MCF 10A (cell line): ENCODE measurements around the gene OR1E2. TPM values are rescaled to one million over a fixed set of nuclear protein-coding genes. Genes with fewer than 3 reads are reported as not detected.
"Not testable (repeated sequence)": the region's sequence is repeated elsewhere in the genome, so short reads cannot be mapped to it uniquely, and the experiment has no call there.

ENCODE experiments used
- BruUV-seq: library from RNA; stranded (reverse); fragments of 400-500 nt; replicated peaks from 2 replicates; lab custom pipeline; 2021; lab: Mats Ljungman, UMichigan
- CTCF ChIA-PET: fragments of 300-600 bp; sonication (Branson Sonifier 250); formaldehyde crosslinking; extraction: SDS; loops from one replicate; lab custom pipeline; 2021; ENCODE audit warnings: antibody characterized with exemption, inconsistent platforms; lab: Yijun Ruan, JAX
- POLR2A ChIA-PET: fragments of 300-600, 350-650 bp; sonication (Branson Sonifier 250); formaldehyde crosslinking; extraction: SDS; loops from one replicate; lab custom pipeline; 2020; ENCODE audit warnings: antibody characterized with exemption, inconsistent platforms; lab: Yijun Ruan, JAX
- DNase-seq: peaks from one replicate; pipeline ENCODE4 v3.0.0-alpha.2; 2018; ENCODE audit not compliant: unreplicated experiment
- H3K27ac Mint-ChIP-seq: one replicate; pipeline ENCODE4 v1.8.0; 2022; ENCODE audit warnings: mild to moderate bottlenecking, low read depth, mixed read lengths; ENCODE audit not compliant: unreplicated experiment
- H3K27me3 Mint-ChIP-seq: one replicate; pipeline ENCODE4 v1.8.0; 2022; ENCODE audit warnings: mixed read lengths; ENCODE audit not compliant: insufficient read depth, unreplicated experiment
- H3K36me3 Mint-ChIP-seq: one replicate; pipeline ENCODE4 v1.8.0; 2022; ENCODE audit warnings: mild to moderate bottlenecking, moderate library complexity, mixed read lengths; ENCODE audit not compliant: insufficient read depth, unreplicated experiment
- H3K4me1 Mint-ChIP-seq: one replicate; pipeline ENCODE4 v1.8.0; 2022; ENCODE audit warnings: mixed read lengths; ENCODE audit not compliant: insufficient read depth, unreplicated experiment
- H3K4me3 Mint-ChIP-seq: one replicate; pipeline ENCODE4 v1.8.0; 2022; ENCODE audit warnings: mild to moderate bottlenecking, moderate library complexity, mixed read lengths; ENCODE audit not compliant: unreplicated experiment
- H3K9me3 Mint-ChIP-seq: one replicate; pipeline ENCODE4 v1.8.0; 2022; ENCODE audit warnings: mixed read lengths; ENCODE audit not compliant: unreplicated experiment
- CTCF ChIP-seq: fragments of 200-600 bp; IDR thresholded peaks from one replicate; pipeline ENCODE4 v1.8.0; 2022; ENCODE audit warnings: antibody characterized with exemption, mild to moderate bottlenecking; ENCODE audit not compliant: unreplicated experiment
- intact Hi-C: fragments of 100-400 bp; cut with micrococcal nuclease; formaldehyde crosslinking; loops from 2 replicates; pipeline ENCODE4 v1.14.1; 2022
- total RNA-seq: library from RNA; stranded (reverse); gene quantifications from 2 replicates; pipeline ENCODE4 v1.2.3, GENCODE V29; 2022

OR1E2 gene
- total RNA-seq, 1 experiment from 2014 or later: not detected

DNA sequence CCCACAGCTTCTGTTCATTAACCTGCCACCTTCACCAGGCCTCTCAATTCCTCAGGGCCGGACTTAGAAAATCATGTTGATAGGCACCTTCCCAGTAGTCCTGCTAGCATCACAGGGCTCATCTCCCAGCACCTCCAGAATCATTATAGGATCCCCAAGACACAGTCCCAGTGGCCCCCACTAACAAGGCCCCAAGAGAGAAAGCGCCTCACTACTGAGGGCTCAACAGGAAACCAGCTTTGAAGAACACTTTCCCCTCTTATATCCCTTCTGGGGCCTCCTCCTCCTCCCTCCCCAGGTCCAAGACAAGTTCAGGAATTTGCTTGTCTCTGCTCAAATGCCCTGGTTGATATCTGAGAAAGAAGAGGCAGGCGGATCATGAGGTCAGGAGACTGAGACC, 22.6 kb downstream of the OR1E2 start, which contains the start of gene OR3A3:
OR3A3 (plus strand) TSS at position 301 of the 400 bp plus-strand sequence.
- no peak within 1 kb of the TSS for H3K27ac Mint-ChIP-seq
- no peak for DNase-seq
- ChIA-PET CTCF (interaction anchor here (0.8 kb wide), 1 partner anchor 208 kb away, joined by 3 read pairs; no protein-coding TSS in a partner anchor), POLR2A (no interaction called here)
- no peaks in the 10 kb centered on the region for H3K36me3 Mint-ChIP-seq
- peaks cover 14% of the 10 kb centered on the region for H3K27me3 Mint-ChIP-seq
- H3K9me3 Mint-ChIP-seq: peaks cover 25% of the 10 kb centered on the region
- H3K4me1 Mint-ChIP-seq: no peaks in the 10 kb centered on the region
- no peak for TF ChIP-seq CTCF
- BruUV-seq: no TSS peak
- intact Hi-C loops: no loop called here
- no peak within 1 kb of the TSS for H3K4me3 Mint-ChIP-seq

GRCh38 chr17:3403856-3404255, 29.8 kb downstream of the OR1E2 start:
- CTCF ChIA-PET, DNase-seq, H3K27ac Mint-ChIP-seq, H3K4me3 Mint-ChIP-seq, H3K4me1 Mint-ChIP-seq, BruUV-seq, H3K36me3 Mint-ChIP-seq, POLR2A ChIA-PET, intact Hi-C loops: not testable (repeated sequence)
- H3K9me3 Mint-ChIP-seq: peaks cover 19% of the 10 kb centered on the region
- peaks cover 29% of the 10 kb centered on the region for H3K27me3 Mint-ChIP-seq

DNA sequence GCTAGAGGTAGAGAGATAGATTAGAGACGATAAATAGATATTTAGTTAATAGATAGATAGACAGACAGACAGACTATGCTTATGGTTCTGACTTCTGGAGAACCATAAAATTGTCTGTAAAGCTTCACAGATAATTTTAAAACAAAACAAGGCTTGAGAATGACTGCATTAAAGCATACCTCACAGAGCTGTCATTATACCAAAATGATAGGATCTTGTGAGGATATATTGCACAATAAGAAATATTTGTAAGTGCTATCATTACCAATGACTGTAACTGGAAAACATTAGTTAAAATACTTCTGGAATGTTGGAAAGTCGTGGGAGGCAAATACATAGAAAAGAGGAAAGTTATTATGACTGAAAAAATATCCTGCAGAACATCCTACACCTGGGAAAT, 31.9 kb downstream of the OR1E2 start:
- intact Hi-C loops: no loop called here
- Mint-ChIP-seq H3K36me3 (no peaks in the 10 kb centered on the region), H3K9me3 (peaks cover 9% of the 10 kb centered on the region), H3K4me1 (no peaks in the 10 kb centered on the region), H3K4me3 (no peak overlapping the region), H3K27ac (no peak overlapping the region), H3K27me3 (peaks cover 29% of the 10 kb centered on the region)
- POLR2A ChIA-PET: no interaction called here
- no TSS peak for BruUV-seq
- DNase-seq: no peak
- no peak for TF ChIP-seq CTCF
- CTCF ChIA-PET: no interaction called here

GRCh38 chr17:3400055-3400454, 33.6 kb downstream of the OR1E2 start:
- no peak for TF ChIP-seq CTCF

GRCh38 chr17:3398310-3398709, 35.3 kb downstream of the OR1E2 start, which contains the start of gene OR1E1:
Gene OR1E1, minus strand, starts transcription at chr17:3398410. Its CDS starts 0 bp downstream, at chr17:3398410.
- BruUV-seq: no TSS peak
- Mint-ChIP-seq H3K27ac (no peak within 1 kb of the TSS), H3K4me3 (no peak within 1 kb of the TSS), H3K27me3 (peaks cover 39% of the 10 kb centered on the region), H3K36me3 (no peaks in the 10 kb centered on the region), H3K9me3 (peaks cover 6% of the 10 kb centered on the region), H3K4me1 (no peaks in the 10 kb centered on the region)
- intact Hi-C loops: no loop called here
- POLR2A ChIA-PET: no interaction called here
- TF ChIP-seq CTCF: no peak
- no peak for DNase-seq
- CTCF ChIA-PET: no interaction called here

More at GRCh38 chr17:3400055-3400454, 33.6 kb downstream of the OR1E2 start:
- CTCF ChIA-PET: interaction anchor here (0.5 kb wide), 1 partner anchor 203 kb away, joined by 3 read pairs; no protein-coding TSS in a partner anchor
- DNase-seq: peak; percentile 5
- Mint-ChIP-seq H3K36me3 (no peaks in the 10 kb centered on the region), H3K4me3 (no peak overlapping the region), H3K4me1 (no peaks in the 10 kb centered on the region), H3K27me3 (peaks cover 29% of the 10 kb centered on the region), H3K9me3 (no peaks in the 10 kb centered on the region), H3K27ac (no peak overlapping the region)
- BruUV-seq: no TSS peak
- POLR2A ChIA-PET: no interaction called here
- intact Hi-C loops: no loop called here

- H3K9me3 Mint-ChIP-seq, H3K27ac Mint-ChIP-seq, H3K36me3 Mint-ChIP-seq, H3K4me3 Mint-ChIP-seq, POLR2A ChIA-PET, H3K4me1 Mint-ChIP-seq, BruUV-seq, intact Hi-C loops, CTCF ChIA-PET: not testable (repeated sequence)
- DNase-seq: peak; percentile 8
- H3K27me3 Mint-ChIP-seq: peaks cover 41% of the 10 kb centered on the region
These were observed 35.8 kb downstream of the OR1E2 start for GRCh38 chr17:3397801-3398200.
